GM12872 (cell line): ENCODE data around the gene TSC22D4.

ENCODE experiments used
- CTCF ChIP-seq: IDR thresholded peaks from 3 replicates; pipeline ENCODE4 v1.5.1; 2011; ENCODE audit warnings: low read depth, mild to moderate bottlenecking, low read length, moderate library complexity; ENCODE audit not compliant: insufficient read depth

The TSC22D4 gene

GRCh38 chr7:100513212-100513810, 34.3 kb upstream of the TSC22D4 start:
- no peak for TF ChIP-seq CTCF

GRCh38 chr7:100510437-100511239, 31.6 kb upstream of the TSC22D4 start:
- TF ChIP-seq CTCF, result no peak

- TF ChIP-seq CTCF, result no peak
Observed at GRCh38 chr7:100509231-100509630, 30.2 kb upstream of the TSC22D4 start.

DNA sequence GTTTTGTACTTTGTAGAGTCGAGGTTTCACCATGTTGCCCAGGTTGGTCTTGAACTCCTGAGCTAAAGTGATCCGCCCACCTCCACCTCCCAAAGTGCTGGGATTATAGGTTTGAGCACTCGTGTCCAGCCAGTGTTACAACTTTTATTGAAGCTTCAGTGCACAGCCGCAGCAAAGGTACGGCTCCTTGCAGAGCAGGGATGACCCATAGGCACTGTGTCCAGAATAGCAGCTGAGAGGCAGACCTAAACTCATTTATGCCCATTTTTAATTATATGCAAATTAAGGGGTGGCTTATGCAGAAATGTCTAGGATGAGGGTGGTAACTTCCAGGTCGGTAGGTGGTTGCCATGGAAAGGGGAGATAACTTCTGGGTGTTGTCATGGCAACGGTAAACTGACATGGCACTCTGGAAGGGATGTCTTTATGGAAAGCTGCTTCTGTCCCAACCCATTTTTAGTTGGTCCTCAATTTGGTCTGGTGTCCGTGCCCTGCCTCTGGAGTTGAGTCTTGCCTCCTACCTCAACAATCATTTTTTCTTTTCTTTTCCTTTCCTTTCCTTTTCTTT, 27.4 kb upstream of the TSC22D4 start:
- TF ChIP-seq CTCF, result no peak

DNA sequence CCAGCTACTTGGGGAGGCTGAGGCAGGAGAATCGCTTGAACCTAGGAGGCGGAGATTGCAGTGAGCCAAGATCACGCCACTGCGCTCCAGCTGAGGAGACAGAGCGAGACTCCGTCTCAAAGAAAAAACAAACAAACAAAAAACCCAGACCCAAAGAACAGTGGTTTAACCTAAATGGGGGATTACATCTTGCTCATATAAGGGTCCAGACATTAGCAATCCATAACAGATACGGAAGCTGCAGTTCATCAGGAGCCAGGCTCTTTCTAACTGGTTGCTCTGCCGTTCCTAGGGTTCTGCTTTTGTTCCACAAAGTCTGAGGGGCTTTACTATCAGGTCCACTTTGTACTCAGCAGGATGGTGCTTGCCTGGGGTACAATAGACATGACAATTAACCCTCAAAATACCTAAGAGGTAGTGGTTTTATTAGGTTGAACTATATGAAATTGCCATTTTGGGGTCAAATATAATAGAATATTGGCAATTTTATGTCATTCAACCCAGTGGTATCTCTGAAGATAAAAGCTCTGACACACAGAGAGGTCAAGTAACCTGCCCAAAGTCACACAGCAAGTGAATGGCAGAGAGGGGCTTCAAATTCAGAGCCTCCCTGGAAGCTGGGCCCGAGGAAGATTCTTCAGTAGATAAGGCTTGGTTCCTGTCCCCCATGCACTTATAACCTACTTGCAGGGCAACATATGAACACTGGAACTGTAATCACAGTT, 26.0 kb upstream of the TSC22D4 start:
- no peak for TF ChIP-seq CTCF

DNA sequence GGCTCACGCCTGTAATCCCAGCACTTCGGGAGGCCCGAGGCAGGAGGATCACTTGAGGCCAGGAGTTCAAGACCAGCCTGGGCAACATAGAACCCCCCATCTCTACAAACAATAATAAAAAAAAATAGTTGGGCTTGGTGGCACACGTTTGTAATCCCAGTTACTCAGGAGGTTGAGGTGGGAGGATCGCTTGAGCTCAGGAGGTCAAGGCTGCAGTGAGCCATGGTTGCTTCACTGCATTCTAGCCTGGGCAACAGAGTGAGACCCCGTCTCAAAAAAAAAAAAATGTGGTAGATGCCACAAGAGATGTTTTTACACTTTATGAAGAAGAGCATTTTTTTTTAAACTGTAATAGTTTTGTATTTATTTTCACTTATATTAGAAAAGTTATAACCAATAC, 17.5 kb upstream of the TSC22D4 start:
- no peak for TF ChIP-seq CTCF
